AG08396 (cell line): Measurements from ENCODE around the gene STX16.
A peak's percentile ranks its signal among the peaks of the same experiment; 100 is the strongest.

Source experiments
- DNase-seq: peaks from one replicate; pipeline ENCODE4 v3.0.0; 2012; ENCODE audit warnings: low spot score, mixed read lengths

Gene STX16, protein sequence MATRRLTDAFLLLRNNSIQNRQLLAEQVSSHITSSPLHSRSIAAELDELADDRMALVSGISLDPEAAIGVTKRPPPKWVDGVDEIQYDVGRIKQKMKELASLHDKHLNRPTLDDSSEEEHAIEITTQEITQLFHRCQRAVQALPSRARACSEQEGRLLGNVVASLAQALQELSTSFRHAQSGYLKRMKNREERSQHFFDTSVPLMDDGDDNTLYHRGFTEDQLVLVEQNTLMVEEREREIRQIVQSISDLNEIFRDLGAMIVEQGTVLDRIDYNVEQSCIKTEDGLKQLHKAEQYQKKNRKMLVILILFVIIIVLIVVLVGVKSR

DNA sequence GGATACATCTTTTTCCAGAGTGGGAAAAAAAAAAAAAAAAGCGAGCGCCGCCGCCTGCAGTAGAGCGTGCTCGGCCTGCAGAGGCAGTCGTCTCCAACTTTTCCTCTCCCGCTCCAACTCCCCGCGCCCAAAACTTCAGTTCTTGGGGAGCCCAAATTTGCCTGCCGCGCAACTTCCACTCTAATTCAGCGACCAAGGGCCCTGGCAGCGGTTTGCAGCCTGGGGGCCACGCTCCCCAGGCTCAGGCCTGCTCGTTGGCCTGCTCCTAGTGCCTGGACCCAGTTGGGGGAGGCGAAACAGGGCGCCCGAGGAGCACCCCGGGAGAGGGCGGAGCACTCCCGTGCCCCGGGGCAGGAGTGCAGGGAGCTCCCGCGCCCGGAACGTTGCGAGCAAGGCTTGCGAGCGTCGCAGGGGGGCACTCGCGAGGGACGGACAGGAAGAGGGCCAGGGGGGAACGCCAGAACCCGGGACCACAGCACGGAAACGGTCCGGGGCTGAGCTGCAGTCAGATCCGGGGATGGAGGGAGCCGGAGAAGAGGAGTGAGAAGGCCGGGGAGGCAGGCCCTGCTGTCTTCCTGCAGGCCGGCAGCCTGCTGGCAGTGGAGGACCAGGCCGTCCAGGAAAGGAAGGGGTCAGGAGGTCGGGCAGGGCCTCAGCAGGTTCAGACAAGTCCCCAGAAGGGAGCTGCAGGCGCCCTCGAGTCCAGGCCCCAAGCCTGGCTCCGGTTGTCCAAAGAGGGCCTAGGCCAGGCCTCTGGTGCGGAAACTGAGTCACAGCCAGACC lies at the start of gene STX16:
TSS of gene STX16 (plus strand) at position 508 of the 783 bp plus-strand sequence. CDS start 724 bp downstream, outside the sequence.
- DNase-seq = peak; percentile 96

DNA sequence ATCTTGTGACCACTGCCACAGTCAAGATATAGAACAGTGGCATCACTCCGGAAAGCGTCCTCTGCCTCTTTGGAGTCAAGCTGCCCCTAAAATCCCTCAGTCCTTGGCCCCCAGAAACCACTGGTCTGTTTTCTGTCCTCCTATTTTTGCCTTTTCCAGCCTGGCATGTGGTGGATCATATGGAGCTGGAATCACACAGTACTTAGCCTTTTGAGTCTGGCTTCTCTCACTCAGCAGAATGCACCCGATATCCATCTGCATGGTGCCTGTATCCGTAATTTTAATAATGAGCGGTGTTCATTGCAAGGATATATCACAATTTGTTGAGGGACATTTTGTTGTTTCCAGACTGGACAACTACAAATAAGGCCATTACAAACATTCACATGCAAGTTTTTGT lies 49.0 kb upstream of the STX16 start:
- DNase-seq = no peak

DNA sequence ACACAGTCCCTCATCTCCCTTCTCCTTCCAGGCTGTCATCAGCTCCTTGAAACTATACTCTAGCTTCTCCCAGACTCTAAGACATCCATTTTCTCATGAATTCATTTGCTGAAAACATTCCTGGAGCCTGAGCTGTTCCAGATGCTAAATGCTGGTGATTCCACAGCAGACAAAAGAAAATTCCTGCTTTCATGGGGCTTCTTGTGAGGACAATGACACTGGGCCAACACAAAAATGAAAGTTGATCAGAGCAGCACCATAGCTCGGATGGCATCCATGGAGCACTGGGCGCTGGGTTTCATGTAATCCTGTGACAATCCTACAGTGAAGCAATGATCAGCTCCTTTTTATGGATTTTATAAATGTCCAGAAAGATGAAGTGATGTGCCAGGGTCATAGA lies 47.4 kb upstream of the STX16 start:
- peak; percentile 57 for DNase-seq

DNA sequence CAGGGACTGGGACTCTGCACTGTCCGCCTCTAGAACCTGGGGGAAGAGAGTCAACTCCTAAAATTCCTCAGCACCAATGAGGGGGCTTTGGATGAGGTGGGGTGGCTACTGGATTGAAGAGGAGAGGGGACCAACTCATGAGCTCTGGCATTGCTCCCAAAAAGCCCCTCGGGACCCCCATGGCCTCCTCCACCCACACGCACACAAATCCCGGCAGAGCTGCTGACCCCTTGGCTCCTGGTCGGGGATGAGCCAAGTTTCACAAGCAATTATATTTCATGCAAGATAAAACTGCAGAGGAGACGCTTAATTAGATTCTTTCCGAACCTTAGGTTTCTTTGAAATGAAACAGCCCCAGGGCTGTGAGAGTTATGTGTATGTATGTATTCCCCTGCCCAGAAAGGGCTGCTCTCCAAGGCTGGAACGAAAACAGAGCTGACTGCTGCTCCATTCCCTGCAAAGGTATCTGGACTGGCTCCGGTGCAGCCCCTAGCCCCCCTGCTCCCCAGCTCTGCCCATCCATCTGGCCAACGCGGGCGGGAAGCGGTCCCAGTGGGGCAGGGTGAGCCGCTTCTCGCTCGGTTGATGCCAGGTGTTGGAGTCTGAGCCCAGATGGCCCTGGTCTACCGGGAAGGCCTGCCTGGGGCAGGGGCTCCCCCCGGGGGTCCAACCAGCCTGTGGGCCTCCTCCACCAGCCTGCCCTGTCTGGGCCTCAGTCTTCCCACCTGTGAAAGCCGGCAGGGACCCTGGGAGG lies 46.8 kb upstream of the STX16 start:
- no peak for DNase-seq

DNA sequence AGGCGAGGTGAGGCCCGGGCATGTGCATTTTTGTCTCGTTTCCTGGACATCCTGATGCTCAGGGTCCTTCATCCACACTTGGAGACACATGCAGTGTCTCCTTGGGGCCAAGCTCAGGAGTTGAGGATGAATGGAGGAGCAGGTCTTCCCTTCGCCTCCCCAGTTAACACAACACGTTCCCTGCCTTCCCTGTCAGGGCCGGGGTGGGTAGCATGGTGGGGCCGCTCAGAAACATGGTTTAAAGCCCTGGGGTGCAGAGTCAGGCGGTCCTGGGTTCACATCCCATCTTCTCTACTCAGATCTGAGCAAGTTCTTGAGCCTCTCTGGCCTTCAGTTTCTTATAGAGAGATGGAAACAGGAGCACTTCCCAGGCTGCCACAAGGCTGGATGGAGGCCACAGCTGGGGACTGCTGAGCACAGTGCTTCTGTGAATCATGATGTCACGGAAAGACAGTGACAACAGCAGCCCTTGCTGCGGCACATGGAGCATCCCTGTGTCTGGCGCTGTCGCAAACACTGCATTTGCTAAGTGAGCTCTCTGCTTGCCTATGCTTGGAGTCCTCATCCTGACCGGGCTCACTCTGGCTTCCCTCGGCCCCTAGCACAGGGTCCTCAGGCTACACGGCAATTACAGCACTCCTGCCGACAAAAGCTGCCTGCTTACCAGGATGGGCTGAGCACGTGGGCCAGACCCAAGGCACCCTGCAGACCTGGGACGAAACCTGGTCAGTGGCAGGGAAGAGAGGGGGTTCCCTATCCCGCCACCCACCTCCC lies 45.6 kb upstream of the STX16 start:
- no peak for DNase-seq

DNA sequence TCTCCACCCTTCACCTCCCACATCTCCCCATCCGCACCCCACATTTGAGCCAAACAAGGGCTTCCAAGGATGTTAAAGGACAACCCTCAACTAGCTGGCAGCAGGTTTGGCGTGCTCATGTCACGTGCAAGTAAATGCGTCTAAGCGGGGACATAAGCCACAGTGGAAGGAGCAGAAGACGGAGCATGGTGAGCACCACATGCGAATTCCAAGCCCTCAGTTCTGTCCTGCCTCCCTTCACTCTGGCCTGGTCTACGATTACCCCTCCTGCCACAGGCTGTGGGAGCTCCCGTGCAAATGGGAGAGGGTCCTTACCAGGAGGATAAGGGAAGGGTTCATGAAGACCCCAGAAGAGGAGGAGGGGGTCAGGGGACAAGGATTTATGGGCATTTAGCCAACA lies 44.9 kb upstream of the STX16 start:
- no peak for DNase-seq

DNA sequence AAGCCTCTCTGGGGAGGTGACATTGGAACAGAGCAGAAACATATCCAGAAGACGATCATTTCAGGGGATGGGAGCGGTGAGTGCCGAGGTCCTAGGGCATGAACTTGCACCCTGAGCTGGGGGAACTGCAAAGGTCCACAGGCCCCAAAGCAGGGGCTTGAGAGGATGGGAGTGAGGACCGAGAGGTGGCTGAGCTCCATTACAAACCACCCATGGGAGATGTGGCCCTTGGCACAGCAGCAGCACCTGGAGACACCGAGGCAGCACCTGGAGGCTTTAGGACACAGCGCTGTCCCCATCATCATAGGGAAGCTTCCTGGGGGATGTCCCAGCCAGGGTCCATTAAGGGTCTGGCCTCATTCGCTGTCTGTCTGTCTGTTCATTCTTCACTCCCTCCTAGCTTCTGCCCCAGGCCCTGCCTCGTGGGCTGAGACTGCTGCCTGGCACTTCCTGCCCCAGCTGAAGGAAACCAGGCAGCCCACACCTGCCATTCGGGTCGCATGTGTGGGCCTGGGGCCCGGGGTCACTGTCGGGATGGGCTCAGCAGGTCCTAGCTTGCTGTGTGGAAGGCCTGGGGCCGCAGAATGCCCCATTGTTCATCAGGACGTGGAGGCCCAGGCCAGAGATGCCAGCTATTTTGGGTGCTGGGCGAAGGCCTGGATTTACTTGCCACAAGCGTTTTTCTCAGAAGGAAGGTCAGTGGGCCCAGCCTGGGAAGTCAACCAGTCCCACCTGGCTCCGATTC lies 42.8 kb upstream of the STX16 start:
- DNase-seq = no peak

DNA sequence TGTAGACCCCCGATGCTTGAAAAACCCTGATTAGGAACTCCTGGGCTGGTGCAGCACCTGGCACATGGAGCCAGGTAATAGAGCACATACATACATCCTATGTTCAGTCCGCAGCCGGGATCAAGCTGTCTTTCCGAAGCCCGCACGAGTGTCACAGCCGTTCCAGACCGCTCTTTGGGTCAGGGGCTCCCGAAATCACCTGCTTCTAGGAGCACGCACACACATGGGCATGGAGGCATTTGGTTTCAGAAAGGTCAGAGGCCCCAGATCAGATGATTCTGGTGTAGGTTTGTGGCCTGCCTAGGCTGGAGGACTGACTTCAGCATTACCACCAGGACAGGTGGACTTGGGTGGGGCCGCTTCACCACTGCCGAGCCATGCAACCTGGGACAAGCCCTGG lies 42.1 kb upstream of the STX16 start:
- DNase-seq = no peak

DNA sequence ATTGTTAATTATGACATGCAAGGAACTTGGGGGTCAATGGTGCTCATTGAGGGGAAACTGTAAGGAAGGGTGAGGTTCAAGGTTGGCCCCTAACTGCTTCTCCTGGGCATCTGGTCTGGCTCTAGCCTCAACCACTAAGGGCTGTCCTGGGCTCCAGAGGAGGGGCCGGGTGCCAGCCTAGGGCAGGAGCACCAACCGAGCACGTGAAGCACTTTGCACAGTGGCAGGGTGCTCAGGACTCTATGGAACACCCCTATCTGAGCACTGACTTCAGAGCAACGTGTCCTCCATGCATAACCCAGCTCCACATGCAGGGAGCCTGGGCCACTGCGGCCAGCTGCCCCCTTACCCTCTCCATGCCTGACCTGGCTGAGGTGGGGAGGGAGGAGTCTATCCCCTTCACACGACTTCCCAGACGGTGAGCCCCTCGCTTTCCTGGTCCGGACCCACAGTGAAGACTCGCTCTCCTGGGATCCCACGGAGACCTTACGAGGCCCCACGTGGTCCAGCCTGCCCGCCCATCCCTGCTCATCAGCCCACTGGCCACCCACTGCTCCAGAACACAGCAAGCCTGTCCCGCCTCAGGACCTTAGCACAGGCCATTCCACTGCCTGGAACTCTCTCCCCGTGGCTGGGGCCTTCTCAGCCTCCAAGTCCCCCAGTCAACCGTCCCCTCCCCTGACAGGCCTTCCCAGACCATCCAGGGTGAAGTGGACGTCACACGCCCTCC lies 40.8 kb upstream of the STX16 start:
- DNase-seq = no peak

DNA sequence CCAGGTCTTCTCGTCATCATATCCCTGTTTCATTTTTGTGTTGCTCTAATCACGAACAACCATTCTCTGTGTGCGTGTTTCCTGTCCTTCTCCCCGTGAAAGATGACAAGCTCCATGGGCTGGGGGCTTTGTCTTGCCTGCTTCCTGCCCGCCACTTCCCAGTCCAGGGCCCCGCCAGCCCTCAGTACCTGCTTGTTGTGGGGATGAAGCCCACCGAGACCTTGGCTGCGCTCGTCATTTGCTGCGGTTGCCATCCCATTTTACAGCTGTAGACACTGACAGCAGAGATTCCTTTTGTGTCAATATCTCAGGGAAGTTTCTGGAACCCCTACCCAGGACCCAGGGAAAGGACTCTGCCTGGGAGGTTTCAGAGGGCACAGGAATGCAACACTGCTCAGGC lies 40.3 kb upstream of the STX16 start:
- DNase-seq = no peak

DNA sequence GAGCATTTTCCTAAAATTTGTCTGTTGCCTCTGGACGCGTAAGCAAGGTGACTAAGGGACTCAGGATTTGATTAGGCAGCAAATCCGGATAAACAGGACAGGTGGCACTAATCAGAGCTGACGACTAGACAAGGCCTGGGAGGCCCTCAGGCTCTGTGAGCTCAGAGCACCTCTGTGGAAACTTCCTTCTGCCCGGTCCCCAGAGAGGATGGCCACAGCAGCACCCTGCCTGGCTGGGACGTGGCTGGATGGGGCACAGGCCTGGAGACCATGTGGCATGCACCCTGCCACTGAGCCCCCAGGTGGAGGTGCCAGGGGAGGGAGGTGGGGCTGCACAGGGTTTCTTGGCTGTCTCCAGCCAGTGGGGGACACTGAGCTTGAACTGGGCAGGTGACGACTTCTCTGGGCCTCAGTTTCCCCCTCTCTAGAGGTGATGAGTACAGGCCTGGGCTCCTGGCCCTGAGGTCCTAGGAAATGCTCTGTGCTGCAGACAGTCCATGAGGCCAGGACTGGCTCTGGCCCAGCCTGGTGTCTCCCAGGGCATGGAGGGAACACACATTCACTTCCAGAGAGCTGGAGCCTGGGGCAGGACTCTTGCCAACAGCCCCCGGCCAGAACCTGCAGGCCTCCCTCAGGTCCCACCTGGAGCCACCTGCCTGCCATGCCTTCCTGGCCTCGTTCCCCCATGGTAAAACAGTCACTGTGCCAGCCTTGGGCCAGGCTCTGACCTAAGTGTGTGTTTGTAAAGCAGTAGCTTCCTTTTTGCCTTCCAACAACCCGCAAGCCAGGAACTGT lies 39.6 kb upstream of the STX16 start:
- DNase-seq = no peak

DNA sequence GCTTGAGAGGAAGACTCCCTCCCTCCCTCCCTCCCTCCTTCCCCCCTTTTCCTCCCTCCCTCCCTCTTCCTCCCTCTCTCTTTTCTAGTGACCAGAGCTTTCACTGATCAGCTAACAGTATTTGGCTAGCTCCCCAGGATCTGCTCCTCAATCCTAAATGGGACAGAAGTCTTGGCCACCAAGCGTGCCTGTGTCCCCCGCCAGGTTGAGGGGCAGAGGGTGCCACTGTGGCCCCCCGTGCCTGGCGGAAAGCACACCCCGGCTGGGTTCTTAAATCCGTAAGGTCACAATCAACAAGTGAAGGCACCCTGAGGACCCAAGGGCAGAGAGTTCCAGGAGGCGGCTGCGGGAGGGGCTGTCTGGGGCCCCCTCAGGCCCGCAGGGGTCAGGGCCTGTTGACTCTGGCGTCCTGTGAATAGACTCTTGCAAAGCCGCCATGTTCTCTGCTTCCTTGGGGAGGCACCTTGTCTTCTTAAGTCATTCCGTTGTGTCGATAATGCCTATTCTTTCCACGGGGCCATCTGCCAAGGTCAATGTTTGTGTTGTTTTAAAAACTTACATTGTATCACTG lies 38.9 kb upstream of the STX16 start:
- no peak for DNase-seq

DNA sequence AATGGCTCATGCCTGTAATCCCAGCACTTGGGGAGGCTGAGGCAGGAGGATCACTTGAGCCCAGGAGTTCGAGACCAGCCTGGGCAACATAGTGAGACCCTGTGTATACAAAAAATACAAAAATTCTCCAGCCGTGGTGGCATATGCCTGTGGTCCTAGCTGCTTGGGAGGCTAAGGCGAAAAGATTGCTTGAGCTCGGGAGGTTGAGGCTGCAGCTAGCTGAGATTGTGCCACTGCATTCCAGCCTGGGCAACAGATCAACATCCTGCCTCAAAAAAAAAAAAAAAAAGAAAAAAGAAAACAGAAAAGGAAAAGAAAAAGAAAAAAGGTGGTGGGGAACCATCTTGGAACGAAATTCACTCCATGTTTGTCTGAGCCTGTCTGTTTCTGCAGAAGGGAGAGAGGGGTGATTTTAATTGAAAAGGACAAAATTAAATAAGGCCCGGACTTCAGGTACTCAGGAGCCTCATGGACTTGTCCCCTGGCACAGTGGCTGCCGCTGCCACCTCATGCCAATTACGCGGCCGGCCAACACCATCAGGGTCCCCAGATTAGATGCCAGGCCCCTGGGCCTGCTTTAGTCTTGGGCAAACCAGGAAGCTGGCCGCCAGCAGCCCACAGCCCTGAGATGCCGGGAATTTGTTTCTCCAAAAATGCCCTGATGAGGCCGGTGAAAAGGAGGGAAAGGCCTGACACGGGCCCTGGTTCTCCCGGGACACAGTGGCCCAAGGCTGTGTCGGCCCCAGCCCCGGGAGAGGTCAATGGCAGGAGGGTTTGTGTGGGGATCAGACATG lies 37.8 kb upstream of the STX16 start:
- DNase-seq = no peak

DNA sequence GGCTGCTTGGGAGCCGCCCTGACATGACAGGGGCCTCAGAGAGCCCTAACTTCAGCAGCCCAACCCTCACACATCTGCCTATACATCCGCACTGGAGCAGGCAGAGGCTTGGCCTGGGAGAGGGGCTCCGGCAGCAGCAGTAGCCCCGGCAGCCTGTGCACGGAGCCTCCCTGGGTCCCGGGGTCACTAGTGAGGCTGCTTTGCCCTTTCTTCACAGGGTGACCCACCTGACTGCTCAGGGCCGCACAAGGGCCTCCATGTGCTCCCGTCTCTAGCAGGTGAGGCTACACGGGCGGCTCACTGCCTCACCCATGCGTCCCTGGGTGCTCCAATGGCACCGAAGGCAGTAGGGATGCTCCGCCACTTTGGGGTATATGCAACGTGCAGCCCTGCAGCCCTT lies 36.7 kb upstream of the STX16 start:
- no peak for DNase-seq

DNA sequence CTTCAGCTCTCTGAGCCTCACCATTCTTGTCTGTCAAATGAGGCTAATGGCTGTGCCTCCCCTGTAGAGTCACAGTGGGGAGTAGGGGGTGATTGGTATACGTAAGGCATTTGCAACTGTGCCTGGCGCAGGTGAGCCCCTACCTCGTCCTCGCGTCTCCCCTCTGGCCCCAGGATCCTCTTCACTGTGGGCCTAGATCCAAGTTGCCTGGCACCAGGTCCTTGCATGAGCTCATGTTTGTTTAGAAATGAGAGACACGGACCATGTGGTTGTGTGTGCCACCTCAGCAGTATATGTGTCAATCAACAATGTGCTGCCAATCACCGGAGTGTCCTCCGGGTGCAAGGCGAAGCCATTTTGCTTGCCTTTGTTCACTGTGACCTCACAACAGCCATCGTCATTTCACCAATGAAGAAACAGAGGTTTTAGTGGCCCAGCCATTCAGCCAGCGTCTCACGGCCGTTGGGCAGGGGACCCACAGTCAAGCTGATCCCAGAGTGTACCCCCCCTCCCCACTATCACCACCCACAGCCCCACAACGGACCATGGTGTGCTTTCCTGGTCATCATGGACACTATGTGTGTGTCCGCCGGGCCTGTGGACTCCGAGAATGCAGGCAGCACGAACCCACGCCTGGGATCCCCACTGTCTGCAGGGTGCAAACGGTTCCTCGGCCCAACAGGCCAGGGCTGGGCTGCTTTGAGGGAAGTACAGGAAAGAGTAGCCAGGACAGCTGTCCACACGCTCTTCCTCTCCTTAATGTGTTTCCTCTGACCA lies 35.9 kb upstream of the STX16 start:
- no peak for DNase-seq

DNA sequence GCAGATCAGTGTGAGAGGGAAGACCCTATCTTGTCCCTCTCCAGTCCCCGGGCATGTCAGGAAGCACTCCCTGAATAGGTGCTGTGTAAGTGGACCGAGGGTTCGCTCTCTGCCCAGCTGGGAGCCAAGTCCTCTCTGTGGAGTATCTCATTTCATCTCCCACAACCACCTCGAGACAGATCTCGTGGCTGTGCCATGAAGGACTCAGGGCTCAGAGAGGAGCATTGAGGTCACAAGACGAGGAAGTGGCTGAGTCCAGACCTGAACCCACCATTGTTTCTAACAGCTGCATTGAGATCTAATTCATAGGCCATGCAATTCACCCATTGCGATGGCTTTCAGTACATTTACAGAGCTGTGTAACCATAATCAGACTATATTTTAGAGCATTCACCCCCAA lies 34.7 kb upstream of the STX16 start:
- no peak for DNase-seq

DNA sequence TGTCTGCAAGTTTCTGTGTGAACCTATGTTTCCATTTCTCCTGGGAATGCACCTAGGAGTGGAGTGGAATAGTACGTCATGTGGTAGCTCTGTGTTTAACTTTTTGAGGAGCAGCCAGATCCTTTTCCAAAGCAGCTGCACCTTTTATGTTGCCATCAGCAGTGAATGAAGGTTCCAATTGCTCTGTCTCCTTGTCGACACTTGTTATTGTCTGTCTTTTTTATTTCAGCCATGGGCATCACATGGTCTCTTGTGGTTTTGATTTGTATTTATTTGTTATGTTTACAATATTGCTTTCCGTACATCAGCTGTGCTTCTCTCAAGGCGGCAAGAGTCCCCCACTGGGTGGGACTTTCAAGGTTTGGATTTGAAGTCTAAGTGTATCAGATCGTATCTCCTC lies 33.9 kb upstream of the STX16 start:
- no peak for DNase-seq
